Kidney (tissue), 14 donors: Measurements from ENCODE around the gene TUBE1. TPM values are rescaled to one million over a fixed set of nuclear protein-coding genes. Genes with fewer than 3 reads are reported as not detected.

Experiments used
- DNase-seq, 5 donors: peaks; one replicate each; pipeline ENCODE4 v3.0.0-alpha.2; 2013 to 2020
- FAIRE-seq: peaks from 2 replicates; lab custom pipeline; 2012; peaks lifted over from hg19 to GRCh38; lab: Jason Lieb, UNC
- H3K27ac ChIP-seq, 2 donors: one replicate each; pipeline ENCODE4 v1.7.0; 2013; ENCODE audit warnings: low read depth in 2 of 2, low read length in 2 of 2, inconsistent platforms in 1 of 2
- H3K27me3 ChIP-seq: one replicate; pipeline ENCODE4 v1.7.1; 2013; ENCODE audit warnings: low read length, inconsistent platforms; ENCODE audit not compliant: control insufficient read depth, insufficient read depth
- H3K36me3 ChIP-seq, 3 donors: one replicate each; pipeline versions ENCODE4 v1.7.0 to v1.7.1; 2013; ENCODE audit warnings: low read length in 3 of 3, control low read depth in 1 of 3, inconsistent platforms in 1 of 3; ENCODE audit not compliant: insufficient read depth in 3 of 3, control insufficient read depth in 2 of 3
- H3K4me1 ChIP-seq, 3 donors: one replicate each; pipeline versions ENCODE4 v1.7.0 to v1.7.1; 2013; ENCODE audit warnings: low read length in 3 of 3, inconsistent platforms in 1 of 3, low read depth in 1 of 3; ENCODE audit not compliant: control insufficient read depth in 2 of 3, insufficient read depth in 2 of 3
- H3K4me3 ChIP-seq, 3 donors: one replicate each; pipeline versions ENCODE4 v1.7.0 to v1.8.1; 2013; ENCODE audit warnings: low read length in 3 of 3, control low read depth in 1 of 3, inconsistent platforms in 1 of 3
- H3K9ac ChIP-seq, 3 donors: one replicate each; pipeline versions ENCODE4 v1.7.0 to v1.7.1; 2013; ENCODE audit warnings: low read length in 3 of 3, control low read depth in 1 of 3, inconsistent platforms in 1 of 3
- H3K9me3 ChIP-seq, 3 donors: one replicate each; pipeline versions ENCODE4 v1.7.0 to v1.7.1; 2013; ENCODE audit warnings: low read length in 3 of 3, control low read depth in 1 of 3, inconsistent platforms in 1 of 3; ENCODE audit not compliant: control insufficient read depth in 2 of 3, insufficient read depth in 1 of 3
- intact Hi-C: fragments of 100-400 bp; cut with DNase I; formaldehyde crosslinking; loops from one replicate; pipeline ENCODE4 v1.11.1; 2022
- polyA plus RNA-seq: library from polyadenylated mRNA; stranded (reverse); fragments of 350-450 nt; fragmentation: Illumina TruSeq; extraction: RNeasy Lipid Tissue Mini Kit (QIAGEN cat#74804); gene quantifications from one replicate; pipeline ENCODE4 v1.2.3, GENCODE V29; 2014; ENCODE audit warnings: low read depth, low replicate concordance; ENCODE audit not compliant: insufficient read depth
- total RNA-seq: library from RNA; stranded (reverse); fragmentation: NEBNext Ultra II Directional; extraction: Animal tissue kit (Norgen Biotek cat#: 25700); gene quantifications from one replicate; pipeline ENCODE4 v1.2.1, GENCODE V29; 2021
- TF ChIP-seq, protein P1 (sequence below): IDR thresholded peaks from 3 replicates; pipeline ENCODE4 v1.5.1; 2012; ENCODE audit warnings: mild to moderate bottlenecking, moderate library complexity, borderline replicate concordance; ENCODE audit not compliant: insufficient read depth; ENCODE audit errors: extremely low read depth
- donor health status: control.
- donor health status: control.
- donor health status: control.
- donor health status: control.
- donor health status: control.
- donor health status: DM: yes; HTN: yes; CAD: no.
- donor health status: Normal renal cell carcinoma (clear cell type).

TUBE1 gene
- total and polyA plus RNA-seq, 2 donors from 2014 or later, result 13.6 to 21.2 TPM

DNA sequence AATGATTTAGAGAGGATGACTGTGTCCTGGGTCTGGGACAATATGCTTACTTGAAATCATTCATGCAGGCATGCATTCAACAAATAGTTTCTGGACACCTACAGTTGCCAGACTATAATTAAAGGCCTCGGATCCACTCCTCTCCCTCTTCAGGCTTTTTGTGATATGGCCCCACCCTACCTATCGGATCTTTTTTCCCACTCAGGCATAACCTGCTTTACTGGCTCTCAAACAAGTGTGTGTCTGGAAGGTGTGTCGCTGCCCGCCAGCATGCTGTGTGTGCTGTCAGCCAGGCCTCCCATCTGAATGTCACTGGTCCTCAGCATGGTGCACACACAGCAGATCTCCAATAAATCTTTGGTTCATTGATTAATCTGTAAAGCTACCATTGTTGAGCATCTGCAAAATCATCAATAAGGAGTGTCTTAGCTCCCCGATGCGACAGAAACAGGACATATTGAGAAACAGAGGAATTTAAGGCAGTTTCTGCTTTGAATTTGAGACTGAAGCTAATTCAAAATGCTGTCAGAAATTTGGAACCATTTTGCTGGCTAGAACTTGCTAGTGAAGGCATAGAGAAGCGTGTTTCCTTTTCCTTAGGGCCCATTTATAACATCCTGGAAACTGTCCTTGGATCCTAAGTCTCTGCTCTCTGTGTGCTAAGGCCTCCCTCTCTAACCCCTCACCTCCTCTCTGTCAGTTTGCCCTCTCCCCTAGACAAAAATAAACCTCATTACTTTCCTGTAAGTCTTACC lies 56.9 kb downstream of the TUBE1 start:
- no peak overlapping the region for H3K9ac ChIP-seq
- H3K36me3 ChIP-seq, result no peaks in the 10 kb centered on the region
- no peaks in the 10 kb centered on the region for H3K9me3 ChIP-seq
- TF ChIP-seq, protein P1, sequence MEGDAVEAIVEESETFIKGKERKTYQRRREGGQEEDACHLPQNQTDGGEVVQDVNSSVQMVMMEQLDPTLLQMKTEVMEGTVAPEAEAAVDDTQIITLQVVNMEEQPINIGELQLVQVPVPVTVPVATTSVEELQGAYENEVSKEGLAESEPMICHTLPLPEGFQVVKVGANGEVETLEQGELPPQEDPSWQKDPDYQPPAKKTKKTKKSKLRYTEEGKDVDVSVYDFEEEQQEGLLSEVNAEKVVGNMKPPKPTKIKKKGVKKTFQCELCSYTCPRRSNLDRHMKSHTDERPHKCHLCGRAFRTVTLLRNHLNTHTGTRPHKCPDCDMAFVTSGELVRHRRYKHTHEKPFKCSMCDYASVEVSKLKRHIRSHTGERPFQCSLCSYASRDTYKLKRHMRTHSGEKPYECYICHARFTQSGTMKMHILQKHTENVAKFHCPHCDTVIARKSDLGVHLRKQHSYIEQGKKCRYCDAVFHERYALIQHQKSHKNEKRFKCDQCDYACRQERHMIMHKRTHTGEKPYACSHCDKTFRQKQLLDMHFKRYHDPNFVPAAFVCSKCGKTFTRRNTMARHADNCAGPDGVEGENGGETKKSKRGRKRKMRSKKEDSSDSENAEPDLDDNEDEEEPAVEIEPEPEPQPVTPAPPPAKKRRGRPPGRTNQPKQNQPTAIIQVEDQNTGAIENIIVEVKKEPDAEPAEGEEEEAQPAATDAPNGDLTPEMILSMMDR, result no peak
- peak overlapping the region; percentile 26 to 30 for H3K27ac ChIP-seq
- H3K27me3 ChIP-seq, result no peaks in the 10 kb centered on the region
- FAIRE-seq (no peak), DNase-seq (no peak)
- intact Hi-C loops, result no loop called here
- peaks cover 0 to 15% (median 12%) of the 10 kb centered on the region in 3 donors for H3K4me1 ChIP-seq
- H3K4me3 ChIP-seq, result no peak overlapping the region

DNA sequence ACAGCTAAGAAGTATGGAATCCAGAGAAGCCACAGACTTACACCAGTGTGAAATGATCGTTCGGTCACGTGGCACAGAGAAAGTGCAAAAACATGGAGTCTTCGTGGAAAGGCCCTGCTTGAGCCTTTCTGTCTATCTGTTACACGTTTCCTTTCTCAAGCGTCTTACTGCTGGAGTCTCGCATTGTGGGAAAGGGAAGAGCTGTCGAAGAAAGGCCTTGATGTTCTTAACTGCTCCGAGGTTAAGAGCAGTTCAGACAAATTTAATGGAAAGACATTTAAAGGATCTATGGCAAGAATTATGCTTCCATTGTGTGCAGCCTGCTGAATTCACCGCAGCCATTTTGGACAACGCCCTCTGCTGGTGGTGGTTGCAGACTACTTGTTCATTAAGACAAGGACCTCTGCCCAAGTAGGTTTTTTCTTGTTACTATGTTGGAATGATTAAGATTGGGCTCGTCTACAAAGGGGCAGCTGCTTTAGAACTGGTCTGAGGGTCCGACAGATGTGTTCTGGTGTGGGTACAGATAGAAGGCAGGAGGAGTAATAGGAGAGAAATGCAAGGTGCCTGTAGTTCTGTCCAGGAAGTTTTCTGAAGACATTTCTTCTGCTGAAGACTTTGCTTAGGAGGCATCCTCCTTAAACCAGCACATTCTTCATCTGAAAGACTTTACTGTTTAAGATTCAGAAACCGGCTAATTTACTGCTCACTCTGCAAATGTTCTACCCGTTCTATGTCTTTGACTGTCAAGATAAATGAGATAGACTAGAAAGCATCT lies 58.0 kb downstream of the TUBE1 start:
- H3K27ac ChIP-seq, result no peak overlapping the region
- H3K27me3 ChIP-seq, result no peaks in the 10 kb centered on the region
- no peak overlapping the region for H3K4me3 ChIP-seq
- H3K9me3 ChIP-seq, result no peaks in the 10 kb centered on the region
- H3K36me3 ChIP-seq, result no peaks in the 10 kb centered on the region
- FAIRE-seq (no peak), DNase-seq (peak in 4 of 5 donors; percentile 69 to 77 (median 70))
- H3K9ac ChIP-seq, result no peak overlapping the region
- TF ChIP-seq, protein P1, result peak; percentile 65
- intact Hi-C loops, result no loop called here
- H3K4me1 ChIP-seq, result peaks cover 0 to 15% (median 12%) of the 10 kb centered on the region in 3 donors

DNA sequence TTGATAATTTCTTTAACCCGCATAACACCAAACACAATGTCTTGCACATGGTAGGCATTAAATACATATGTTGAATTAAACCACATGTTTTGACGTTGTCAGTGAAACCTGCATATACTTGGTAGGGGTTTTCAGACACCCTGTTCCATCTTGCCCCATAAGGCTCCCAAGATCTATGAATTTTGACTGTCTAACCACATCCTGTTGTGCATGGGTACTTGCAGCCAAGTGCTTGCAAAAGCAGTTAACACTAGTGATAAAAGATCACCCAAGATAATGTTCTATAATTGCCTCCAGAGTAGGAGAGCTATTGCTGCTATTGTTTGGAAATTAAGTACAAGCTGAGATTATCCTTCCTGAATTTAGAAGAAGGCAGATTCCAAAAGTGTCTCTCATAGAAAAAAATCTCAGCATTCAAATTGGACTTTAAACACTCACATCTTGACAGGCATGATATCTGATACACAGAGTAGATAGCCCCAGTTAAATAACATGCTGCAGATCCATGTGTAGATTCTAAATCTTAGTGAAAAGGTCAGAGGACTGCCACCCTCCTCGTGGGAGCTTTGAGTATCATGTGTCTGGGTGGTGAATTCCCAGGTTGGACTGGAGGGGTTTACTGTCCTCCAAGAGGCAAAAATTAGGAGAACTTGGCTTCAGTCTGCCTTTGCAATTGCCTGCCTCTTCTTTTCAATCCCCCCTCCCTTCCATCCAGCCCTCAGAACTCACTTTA lies 59.2 kb downstream of the TUBE1 start:
- Histone ChIP-seq H3K9ac (no peak overlapping the region), H3K4me3 (no peak overlapping the region), H3K9me3 (no peaks in the 10 kb centered on the region), H3K4me1 (peaks cover 0 to 15% (median 12%) of the 10 kb centered on the region in 3 donors), H3K27ac (no peak overlapping the region), H3K27me3 (no peaks in the 10 kb centered on the region), H3K36me3 (no peaks in the 10 kb centered on the region)
- peak in 3 of 5 donors; percentile 54 to 76 (median 69) for DNase-seq
- no peak for FAIRE-seq
- intact Hi-C loops, result no loop called here
- TF ChIP-seq, protein P1, result no peak
